Stomach (tissue), 4 donors: ENCODE measurements around the gene AIG1.

Source experiments
- POLR2AphosphoS5 ChIP-seq, 3 donors: sonication (generic); formaldehyde crosslinking; IDR thresholded peaks; one replicate each; pipeline ENCODE4 v1.6.1; 2016; ENCODE audit warnings: antibody characterized with exemption in 3 of 3
- TF ChIP-seq, protein P1 (sequence below), 7 experiments: fragments of 450-650 bp in 4 of 7; fragments of 200-600 bp in 3 of 7; sonication (generic) in 3 of 7; IDR thresholded peaks; one replicate each; pipeline ENCODE4 v1.5.1; 2016 to 2019; ENCODE audit warnings: antibody characterized with exemption in 7 of 7, control low read depth in 2 of 7, mild to moderate bottlenecking in 1 of 7

DNA sequence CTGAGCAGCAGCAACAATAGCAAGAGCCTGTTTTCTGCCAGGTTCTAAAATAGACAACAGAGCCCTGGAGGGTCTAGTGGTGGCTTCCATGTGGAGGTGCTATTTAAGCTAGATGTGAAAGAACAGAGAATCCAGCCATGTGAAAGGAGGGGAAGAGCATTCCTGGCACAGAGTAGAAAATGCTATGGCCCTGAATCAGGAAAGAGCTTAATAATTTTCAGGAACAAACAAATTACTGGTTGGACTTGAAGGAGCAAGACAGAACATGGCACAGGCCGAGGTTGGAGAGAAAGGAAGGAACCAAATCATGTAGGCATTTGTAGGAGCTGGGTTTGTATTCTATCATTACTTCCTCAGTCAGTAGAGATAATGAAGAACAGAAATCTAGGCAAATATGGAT, 98.3 kb downstream of the AIG1 start:
- TF ChIP-seq, protein P1, sequence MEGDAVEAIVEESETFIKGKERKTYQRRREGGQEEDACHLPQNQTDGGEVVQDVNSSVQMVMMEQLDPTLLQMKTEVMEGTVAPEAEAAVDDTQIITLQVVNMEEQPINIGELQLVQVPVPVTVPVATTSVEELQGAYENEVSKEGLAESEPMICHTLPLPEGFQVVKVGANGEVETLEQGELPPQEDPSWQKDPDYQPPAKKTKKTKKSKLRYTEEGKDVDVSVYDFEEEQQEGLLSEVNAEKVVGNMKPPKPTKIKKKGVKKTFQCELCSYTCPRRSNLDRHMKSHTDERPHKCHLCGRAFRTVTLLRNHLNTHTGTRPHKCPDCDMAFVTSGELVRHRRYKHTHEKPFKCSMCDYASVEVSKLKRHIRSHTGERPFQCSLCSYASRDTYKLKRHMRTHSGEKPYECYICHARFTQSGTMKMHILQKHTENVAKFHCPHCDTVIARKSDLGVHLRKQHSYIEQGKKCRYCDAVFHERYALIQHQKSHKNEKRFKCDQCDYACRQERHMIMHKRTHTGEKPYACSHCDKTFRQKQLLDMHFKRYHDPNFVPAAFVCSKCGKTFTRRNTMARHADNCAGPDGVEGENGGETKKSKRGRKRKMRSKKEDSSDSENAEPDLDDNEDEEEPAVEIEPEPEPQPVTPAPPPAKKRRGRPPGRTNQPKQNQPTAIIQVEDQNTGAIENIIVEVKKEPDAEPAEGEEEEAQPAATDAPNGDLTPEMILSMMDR (IDR thresholded peaks at IDR 0.05), result no peak
- TF ChIP-seq POLR2AphosphoS5 (IDR thresholded peaks at IDR 0.05), result no peak
